HG02759 (cell line): Measurements from ENCODE around the gene MAFB.

Source experiments
- ATAC-seq: cut with Tn5 transposase; IDR thresholded peaks from one replicate; pipeline ENCODE4 v1.9.1; 2021; ENCODE audit warnings: mild to moderate bottlenecking, moderate library complexity; ENCODE audit not compliant: unreplicated experiment

MAFB gene

GRCh38 chr20:40663304-40663790, 25.7 kb downstream of the MAFB start:
- no peak for ATAC-seq

- no peak for ATAC-seq
These were observed 29.5 kb downstream of the MAFB start for GRCh38 chr20:40659567-40659966.

GRCh38 chr20:40658509-40658908, 30.5 kb downstream of the MAFB start:
- ATAC-seq = no peak

GRCh38 chr20:40657526-40657925, 31.5 kb downstream of the MAFB start:
- no peak for ATAC-seq

- ATAC-seq = no peak
These were observed 33.6 kb downstream of the MAFB start for GRCh38 chr20:40655451-40655850.

- no peak for ATAC-seq
These were observed 34.2 kb downstream of the MAFB start for GRCh38 chr20:40654876-40655275.

GRCh38 chr20:40652441-40652987, 36.5 kb downstream of the MAFB start:
- no peak for ATAC-seq

- ATAC-seq = no peak
These were observed 37.9 kb downstream of the MAFB start for GRCh38 chr20:40651151-40651550.

GRCh38 chr20:40650707-40651106, 38.3 kb downstream of the MAFB start:
- ATAC-seq = no peak

- no peak for ATAC-seq
These were observed 40.6 kb downstream of the MAFB start for GRCh38 chr20:40648210-40649072.

GRCh38 chr20:40646813-40647212, 42.2 kb downstream of the MAFB start:
- no peak for ATAC-seq

GRCh38 chr20:40646361-40646760, 42.7 kb downstream of the MAFB start:
- no peak for ATAC-seq

GRCh38 chr20:40644863-40645262, 44.2 kb downstream of the MAFB start:
- no peak for ATAC-seq

- ATAC-seq = no peak
These were observed 45.1 kb downstream of the MAFB start for GRCh38 chr20:40643891-40644290.

- ATAC-seq = no peak
These were observed 47.2 kb downstream of the MAFB start for GRCh38 chr20:40641809-40642208.

- ATAC-seq = no peak
These were observed 47.8 kb downstream of the MAFB start for GRCh38 chr20:40641202-40641601.

GRCh38 chr20:40640667-40641066, 48.4 kb downstream of the MAFB start:
- ATAC-seq = no peak

- ATAC-seq = no peak
These were observed 49.2 kb downstream of the MAFB start for GRCh38 chr20:40639676-40640355.

- ATAC-seq = no peak
These were observed 49.9 kb downstream of the MAFB start for GRCh38 chr20:40639132-40639531.

GRCh38 chr20:40638414-40638813, 50.6 kb downstream of the MAFB start:
- no peak for ATAC-seq

- no peak for ATAC-seq
These were observed 51.9 kb downstream of the MAFB start for GRCh38 chr20:40637176-40637575.

- no peak for ATAC-seq
These were observed 52.5 kb downstream of the MAFB start for GRCh38 chr20:40636486-40636885.
